CD4-positive, alpha-beta T cell treated with Interleukin-21 for 1 hour (primary cell): Measurements from ENCODE around the gene SNAP47.

Source experiments
- DNase-seq: peaks from one replicate; pipeline ENCODE4 v3.0.0-alpha.2; 2020

SNAP47 gene

DNA sequence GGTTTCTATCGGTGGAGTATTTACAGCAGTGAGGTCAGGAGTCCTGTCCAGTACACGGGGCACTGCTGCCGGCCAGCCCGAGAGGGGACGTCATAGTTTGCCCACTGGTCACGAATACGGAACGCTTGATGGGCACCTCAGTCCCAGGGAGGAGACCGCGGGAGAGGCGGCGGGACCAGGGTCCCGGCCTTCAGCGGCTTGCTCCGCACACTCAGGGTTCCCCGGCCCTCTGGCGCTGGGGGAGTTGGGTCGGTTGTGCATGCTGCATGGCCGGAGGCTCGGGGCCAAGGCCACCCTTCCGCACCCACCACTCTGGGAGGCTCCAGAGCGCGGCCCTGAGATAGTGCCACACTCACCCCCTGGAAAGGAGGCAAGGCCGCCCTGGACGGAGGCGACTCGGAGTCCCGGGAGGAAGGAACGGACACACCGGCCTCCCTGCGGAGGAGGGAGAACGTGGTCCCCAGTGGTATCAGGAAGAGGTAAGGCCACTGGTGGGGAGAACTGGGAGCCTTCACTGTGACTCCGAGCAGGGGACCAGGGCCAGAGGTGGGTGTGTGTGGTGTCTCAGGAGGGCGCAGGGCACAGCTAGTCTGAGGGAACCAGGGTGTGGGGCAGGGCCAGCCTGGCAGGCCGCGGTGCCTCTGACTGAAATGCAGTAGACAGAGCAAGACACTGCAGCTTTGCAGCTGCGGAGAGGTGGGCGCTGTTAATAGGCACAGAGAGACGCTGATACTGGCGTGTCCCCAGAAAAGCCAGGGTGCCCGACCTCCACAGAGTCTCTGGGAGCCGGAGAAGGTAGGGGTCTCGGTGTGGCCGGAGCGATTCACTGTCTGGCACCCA is 51.7 kb downstream of the SNAP47 start:
- DNase-seq, result no peak

DNA sequence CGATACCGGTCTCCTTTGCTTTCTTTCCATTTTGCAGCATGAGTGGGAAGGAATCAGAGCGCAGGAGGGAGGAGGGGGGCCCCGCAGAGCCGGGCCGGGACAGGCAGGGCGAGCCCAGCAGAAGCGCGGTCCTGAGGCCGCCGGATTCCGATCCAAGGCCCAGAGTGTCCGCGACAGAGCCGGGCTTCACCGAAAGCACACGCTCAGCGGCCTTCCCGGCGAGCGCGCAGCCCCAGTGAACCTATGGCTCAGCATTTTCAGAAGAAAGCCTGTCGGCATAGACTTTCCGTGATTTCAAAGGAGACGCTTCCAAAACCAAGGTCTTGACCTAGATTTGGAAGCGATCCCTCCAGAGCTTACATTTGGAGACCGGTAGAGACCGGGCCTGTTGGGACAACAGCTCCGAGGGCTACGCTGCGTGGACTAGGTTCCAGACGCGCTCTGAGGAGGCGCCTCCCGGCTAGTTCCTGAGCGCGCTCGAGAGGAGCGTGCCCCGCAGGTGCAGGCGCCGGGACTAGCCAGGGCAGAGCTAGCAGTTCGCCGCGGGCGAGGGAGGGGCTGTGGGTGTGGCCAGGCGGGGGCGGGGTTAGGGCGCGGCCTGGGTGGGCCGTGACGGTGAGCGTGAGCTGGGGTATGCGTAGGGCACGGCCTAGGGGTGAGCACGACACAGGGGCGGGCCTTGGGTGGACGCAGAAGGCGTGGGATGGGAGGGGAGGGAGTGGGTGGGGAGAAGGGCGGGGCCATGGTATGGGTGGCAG is 52.5 kb downstream of the SNAP47 start:
- DNase-seq, result peak; percentile 97

DNA sequence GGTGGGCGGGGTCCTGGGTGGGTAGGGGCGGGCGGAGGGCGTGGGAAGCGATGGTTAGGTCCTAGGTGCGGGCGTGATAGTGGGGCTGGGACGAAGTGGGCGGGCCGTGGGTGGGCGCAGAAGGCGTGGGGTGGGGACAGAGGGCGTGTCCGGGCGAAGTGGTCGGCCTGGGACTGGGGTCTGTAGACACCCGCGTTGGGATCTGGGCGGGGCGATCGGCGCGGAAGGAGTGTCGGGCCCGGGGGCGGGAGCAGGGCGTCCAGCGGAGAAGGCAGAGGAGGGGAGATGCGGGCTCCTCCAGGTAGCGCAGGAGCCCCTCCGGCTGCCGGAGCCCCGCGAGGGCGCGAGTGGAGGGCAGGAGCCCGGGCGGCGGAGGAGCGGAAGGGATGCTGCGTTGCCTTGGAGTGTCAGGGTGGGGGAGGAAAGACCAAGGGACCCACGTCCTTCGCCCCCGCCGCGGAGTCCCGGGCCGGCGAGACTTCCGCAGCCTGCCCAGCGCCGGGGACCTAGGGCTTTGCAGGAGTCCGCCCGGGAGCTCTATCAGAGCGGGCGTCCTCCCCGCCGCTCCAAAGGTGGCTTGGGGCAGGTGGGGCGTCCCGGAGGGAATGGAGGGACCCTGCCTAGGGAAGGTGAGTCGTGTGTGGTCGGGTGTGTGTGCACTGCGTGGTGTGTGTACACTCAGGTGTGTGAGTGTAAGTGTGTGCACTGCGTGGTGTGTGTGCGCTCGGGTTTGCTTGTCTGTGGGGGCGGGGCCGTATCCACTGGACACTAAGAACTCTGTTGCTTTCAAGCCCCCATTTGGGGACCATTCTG is 53.2 kb downstream of the SNAP47 start:
- DNase-seq, result no peak

- no peak for DNase-seq
Observed at GRCh38 chr1:227789084-227790033, 54.1 kb downstream of the SNAP47 start.

- DNase-seq, result no peak
Observed at GRCh38 chr1:227790034-227790400, 54.8 kb downstream of the SNAP47 start.

DNA sequence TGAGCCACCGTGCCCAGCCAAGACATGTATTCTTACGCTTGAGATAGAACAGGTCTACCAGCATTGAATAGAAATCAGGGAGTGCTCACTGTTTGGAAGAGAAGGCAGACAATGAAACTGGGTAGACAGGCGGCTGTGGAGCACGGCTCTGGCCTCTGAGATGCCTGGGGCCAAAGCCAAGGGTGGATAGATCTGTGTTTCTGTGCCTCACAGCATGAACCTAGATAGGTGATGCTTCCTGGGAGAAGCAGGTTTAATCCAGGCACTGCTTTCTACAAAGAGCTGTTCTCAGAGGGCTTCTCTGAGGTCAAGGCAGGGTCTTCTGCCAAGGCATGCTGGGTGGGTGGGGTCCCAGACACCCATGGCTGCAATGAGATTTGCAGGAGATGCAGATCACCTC is 55.6 kb downstream of the SNAP47 start:
- DNase-seq, result no peak

DNA sequence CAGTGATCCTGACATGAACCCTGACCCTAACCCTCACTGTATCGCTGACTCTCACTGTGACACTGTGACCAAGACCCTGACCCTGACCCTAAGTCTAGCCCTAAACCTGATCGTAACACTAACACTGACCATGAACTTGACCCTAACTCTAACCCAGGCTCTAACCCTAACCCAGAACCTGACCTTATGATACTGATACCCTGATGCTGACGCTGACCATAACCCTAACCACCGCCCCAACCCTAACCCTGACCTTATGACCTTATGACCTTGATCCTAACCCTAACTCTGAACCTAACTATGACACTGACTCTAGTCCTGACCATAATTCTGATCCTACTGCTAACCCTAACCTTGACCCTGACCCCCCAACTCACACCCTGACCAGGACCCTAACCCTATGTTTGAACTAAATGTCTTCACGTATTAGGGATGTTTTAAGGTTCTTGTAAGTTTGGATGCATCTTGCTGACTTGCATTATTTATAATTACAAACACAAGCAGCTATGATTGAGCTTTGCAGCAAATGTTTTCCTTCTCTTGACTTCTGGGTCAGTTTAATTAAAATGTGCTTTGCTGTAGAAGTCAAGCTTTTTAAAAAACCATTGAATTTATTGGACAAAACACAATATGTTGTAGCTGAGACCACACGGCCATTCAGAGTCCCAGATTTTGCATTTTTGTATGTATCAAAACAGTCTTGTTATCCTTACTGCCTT is 56.3 kb downstream of the SNAP47 start:
- no peak for DNase-seq

DNA sequence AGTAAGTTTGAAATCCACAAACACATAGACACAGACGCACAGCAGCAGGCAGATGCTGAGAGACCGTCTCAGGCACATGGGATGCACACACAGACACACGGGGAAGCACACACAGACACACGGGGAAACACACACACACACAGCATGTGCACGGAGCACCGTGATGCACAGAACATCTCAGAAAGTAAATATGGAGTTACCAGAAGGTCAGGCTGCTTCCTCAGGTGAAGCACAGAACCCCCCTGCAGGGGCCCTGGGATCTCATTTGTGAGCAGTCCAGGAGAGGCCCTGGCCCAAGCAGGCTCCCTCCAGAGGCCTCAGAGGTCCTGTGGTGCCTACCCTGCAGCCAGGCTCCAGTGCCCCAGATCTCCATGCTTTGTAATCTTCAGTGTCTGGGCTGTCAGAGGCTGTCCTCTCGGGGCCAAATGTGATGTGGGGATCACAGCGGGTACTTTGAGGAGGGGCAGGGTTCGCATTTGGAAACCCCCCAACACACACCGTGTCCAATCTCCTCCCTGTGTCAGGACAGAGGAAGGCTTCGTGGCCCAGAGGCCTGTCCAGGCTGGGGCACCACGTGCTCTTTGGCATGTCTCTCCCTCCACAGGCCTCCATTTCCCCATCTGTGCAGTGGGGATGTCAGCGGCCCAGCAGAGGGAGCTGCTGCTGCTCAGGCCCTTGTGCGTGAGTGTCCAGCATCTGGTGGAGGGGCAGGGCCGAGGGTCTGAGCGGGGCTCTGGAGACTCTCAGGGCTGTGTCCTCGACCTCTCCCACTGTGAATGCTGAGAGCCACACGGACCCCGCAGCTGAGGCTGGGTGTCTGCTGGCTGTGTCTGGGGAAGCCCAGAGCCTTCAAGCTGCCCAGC is 57.2 kb downstream of the SNAP47 start:
- no peak for DNase-seq

DNA sequence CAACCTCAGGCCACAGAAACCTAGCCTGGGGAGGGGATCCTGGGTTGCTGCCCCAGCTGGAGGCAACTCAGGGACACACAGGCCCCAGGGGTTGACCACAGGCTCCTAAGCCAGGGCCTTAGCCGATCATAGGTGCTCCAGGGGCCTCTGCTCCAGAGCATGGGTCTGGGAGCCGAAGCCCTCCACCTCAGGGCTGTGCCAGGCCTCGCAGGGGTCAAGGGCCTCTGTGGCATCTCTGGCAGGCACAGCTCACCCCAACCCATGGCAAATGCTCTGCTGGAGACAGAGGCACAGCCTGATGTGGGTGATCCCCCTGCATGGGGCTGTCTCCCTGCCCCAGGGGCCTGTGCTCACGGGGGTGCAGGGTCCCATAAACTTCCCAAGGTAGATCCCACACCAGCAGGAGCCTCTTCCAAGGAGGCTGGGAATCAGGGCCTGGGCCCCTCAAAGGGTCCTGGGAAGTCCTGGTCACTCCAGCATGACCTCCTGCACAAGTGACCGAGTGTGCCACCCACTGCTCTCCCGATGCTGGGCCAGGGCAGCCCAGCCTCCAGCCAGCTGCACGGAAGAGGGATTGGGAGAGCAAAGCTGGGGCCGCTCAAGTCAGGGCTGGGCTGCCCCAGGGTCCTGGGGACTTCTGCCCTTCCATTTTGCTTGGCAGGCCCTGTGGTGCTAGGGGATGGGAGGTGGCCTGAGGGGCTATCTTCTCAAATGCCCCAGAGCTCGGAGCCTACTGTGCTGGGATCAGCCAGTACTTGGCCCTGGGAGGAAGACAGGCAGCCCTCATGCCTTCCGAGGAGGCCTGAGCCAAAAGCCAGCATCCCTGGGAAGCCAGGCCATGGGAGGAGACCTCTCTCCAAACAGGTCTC is 58.1 kb downstream of the SNAP47 start:
- DNase-seq, result no peak

DNA sequence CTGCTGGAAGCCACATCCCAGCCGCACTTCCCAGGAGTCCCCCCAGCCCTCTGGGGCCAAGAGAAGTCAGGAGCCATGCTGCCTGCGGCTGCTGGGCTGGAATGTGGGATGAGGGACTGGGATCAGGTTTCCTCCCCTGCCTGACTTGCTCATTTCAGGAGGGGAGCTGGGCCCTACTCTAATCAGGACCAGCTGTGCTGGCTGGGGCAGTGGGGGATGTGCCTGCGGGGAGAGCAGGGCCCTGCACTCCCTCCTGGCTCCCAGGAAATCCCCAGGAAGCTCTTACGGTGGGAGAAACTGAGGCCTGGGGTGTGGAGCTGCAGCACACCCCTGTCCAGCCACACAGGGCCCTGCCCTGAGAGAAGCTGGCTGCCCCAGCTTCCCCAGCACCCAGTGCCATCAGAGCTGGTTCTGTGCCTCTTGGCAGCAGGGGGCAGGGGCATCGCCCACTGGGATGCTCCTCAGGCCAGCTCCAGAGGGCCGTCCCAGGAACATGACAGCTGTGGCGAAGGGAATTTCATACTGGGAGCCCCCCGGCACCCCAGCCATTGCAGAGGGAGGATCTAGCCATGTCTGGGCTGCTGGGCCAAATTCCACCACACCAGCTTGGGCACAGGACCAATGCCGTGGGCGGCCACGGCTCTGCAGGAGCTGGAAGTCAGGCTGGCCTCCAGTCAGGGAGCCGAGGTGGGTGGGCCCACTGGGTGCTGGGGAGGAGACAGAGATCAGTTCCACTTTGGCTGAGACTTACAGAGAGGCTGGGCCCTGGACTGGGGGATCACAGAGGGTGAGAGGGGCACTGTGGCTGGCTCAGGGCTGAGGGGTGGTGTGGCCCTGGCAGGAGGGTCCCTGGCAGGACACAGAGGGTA is 58.9 kb downstream of the SNAP47 start:
- no peak for DNase-seq

GRCh38 chr1:227794817-227795192 is 59.6 kb downstream of the SNAP47 start:
- no peak for DNase-seq

- no peak for DNase-seq
Observed at GRCh38 chr1:227795732-227796131, 60.5 kb downstream of the SNAP47 start.

DNA sequence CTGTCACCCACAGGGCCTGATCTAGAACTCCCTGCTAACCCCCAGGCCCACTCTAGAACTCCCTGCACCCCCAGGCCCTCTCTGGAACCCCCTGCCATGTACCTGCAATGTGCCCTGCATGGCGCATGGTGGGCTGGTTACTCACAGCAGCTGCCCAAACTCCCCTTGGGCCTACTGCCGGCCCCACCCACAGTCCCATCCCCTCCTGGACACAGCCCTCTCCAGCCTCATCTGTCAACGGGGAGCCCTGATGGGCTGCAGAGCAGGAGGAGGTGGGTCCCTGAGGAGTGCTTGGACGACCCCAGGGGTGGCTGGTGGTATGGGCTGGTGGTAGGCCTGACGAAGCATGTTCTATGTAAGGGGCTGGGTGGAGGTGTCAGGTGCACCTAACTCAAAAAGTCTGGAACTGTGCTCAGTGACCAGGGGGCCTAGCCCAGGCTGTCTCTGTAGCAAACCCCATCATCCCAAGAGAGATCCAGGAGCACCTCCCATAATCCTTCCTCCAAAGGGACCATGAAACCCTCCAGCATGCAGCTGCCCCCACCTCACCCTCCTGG is 61.2 kb downstream of the SNAP47 start:
- no peak for DNase-seq

DNA sequence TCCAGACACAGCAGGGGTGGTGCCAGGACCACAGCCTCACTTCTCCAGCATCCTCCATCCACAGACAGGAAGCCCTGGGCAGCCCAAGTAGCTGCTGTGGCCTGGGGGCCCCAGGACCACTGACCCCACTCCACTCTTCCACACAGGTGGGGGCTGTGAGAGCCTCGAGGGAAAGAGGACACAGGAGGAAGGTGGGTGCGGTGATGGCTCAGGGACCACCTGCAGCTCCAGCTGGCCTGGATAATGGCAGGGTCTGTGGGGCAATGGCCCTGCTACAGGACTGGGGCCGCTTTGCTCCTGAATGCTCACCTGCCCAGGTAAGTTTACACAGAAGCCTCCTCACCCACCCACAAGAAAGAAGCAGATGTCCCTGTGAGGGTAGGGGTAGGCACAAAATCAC is 61.9 kb downstream of the SNAP47 start:
- DNase-seq, result no peak

DNA sequence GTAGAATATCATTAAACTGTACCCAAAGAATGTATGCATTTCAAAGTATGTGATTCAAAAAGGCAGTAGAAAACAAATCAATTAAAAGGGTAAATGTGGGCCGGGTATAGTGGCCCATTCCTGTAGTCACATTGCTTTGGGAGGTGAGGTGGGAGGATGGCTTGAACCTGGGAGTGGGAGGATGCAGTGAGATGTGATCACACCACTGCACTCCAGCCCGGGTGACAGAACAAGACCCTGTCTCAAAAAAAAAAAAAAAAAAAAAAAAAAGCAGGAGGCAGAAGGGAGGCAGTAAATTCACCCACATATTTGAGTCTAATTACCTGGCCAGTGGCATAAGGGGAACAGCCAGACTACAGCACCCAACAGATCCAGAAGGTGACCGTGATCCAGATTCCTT is 62.4 kb downstream of the SNAP47 start:
- DNase-seq, result no peak

- no peak for DNase-seq
Observed at GRCh38 chr1:227798078-227798802, 63.0 kb downstream of the SNAP47 start.

DNA sequence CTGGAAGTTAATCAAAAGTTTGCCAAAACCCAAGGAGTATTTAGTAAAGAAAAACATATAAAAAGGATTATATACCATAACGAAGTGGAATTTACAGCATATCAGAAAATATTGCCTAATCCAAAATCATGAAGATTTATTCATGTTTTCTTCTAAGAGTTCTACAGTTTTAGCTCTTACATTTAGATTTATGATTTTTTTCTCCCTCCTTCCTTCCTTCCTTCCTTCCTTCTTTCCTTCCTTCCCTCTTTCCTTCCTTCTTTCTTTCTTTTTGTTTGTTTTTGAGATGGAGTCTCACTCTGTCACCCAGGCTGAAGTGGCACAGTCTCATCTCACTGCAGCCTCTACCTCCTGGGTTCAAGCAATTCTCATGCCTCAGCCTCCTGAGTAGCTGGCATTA is 64.5 kb downstream of the SNAP47 start:
- DNase-seq, result no peak

GRCh38 chr1:227803933-227804332 is 68.7 kb downstream of the SNAP47 start:
- DNase-seq, result no peak
